Dendritic cell treated with granulocyte-macrophage colony-stimulating factor and Interleukin-4, amounts not matched to agents 40 ng/mL and 50 ng/mL, for 4 days (primary cell): ENCODE measurements around the gene ZNF2.
"Not testable (repeated sequence)": the region's sequence is repeated elsewhere in the genome, so short reads cannot be mapped to it uniquely, and the experiment has no call there.

Experiments used
- H3K27ac Mint-ChIP-seq: one replicate; pipeline ENCODE4 v1.8.0; 2022; ENCODE audit warnings: mild to moderate bottlenecking, mixed read lengths
- H3K27me3 Mint-ChIP-seq: one replicate; pipeline ENCODE4 v1.8.0; 2022; ENCODE audit warnings: mild to moderate bottlenecking, mixed read lengths
- H3K36me3 Mint-ChIP-seq: one replicate; pipeline ENCODE4 v1.8.0; 2022; ENCODE audit warnings: low read depth, mixed read lengths
- H3K4me1 Mint-ChIP-seq: one replicate; pipeline ENCODE4 v1.8.0; 2022; ENCODE audit warnings: low read depth, mixed read lengths
- H3K4me3 Mint-ChIP-seq: one replicate; pipeline ENCODE4 v1.8.0; 2022; ENCODE audit warnings: mild to moderate bottlenecking, moderate library complexity, mixed read lengths
- H3K9me3 Mint-ChIP-seq: one replicate; pipeline ENCODE4 v1.8.0; 2022; ENCODE audit warnings: mixed read lengths
- intact Hi-C: fragments of 100-400 bp; cut with micrococcal nuclease; formaldehyde crosslinking; loops from one replicate; pipeline ENCODE4 v1.15.0; 2022

Gene ZNF2

GRCh38 chr2:95171902-95172301 is 6.3 kb downstream of the ZNF2 start:
- peaks cover under 1% of the 10 kb centered on the region for H3K4me1 Mint-ChIP-seq
- no peaks in the 10 kb centered on the region for H3K27me3 Mint-ChIP-seq
- H3K36me3 Mint-ChIP-seq, result peaks cover 31% of the 10 kb centered on the region
- no peak overlapping the region for H3K27ac Mint-ChIP-seq
- H3K9me3 Mint-ChIP-seq, result peaks cover 37% of the 10 kb centered on the region
- H3K4me3 Mint-ChIP-seq, result no peak overlapping the region
- intact Hi-C loops, result no loop called here

- Mint-ChIP-seq H3K36me3 (peaks cover 46% of the 10 kb centered on the region), H3K27me3 (no peaks in the 10 kb centered on the region), H3K27ac (no peak overlapping the region), H3K4me3 (no peak overlapping the region), H3K4me1 (no peaks in the 10 kb centered on the region), H3K9me3 (peaks cover 54% of the 10 kb centered on the region)
- intact Hi-C loops, result no loop called here
Observed at GRCh38 chr2:95174031-95174542, 8.5 kb downstream of the ZNF2 start.

GRCh38 chr2:95179451-95179850 is 13.8 kb downstream of the ZNF2 start:
- H3K4me3 Mint-ChIP-seq, result no peak overlapping the region
- H3K27me3 Mint-ChIP-seq, result no peaks in the 10 kb centered on the region
- intact Hi-C loops, result no loop called here
- peaks cover 88% of the 10 kb centered on the region for H3K36me3 Mint-ChIP-seq
- no peak overlapping the region for H3K27ac Mint-ChIP-seq
- H3K4me1 Mint-ChIP-seq, result no peaks in the 10 kb centered on the region
- H3K9me3 Mint-ChIP-seq, result peaks cover 93% of the 10 kb centered on the region

- Mint-ChIP-seq H3K4me1 (no peaks in the 10 kb centered on the region), H3K9me3 (peaks cover 86% of the 10 kb centered on the region), H3K27me3 (no peaks in the 10 kb centered on the region), H3K4me3 (no peak overlapping the region), H3K36me3 (peaks cover 68% of the 10 kb centered on the region), H3K27ac (no peak overlapping the region)
- intact Hi-C loops, result no loop called here
Observed at GRCh38 chr2:95181774-95182173, 16.2 kb downstream of the ZNF2 start.

GRCh38 chr2:95185197-95185596 is 19.6 kb downstream of the ZNF2 start:
- Mint-ChIP-seq H3K27me3 (peaks cover 2% of the 10 kb centered on the region), H3K36me3 (peaks cover 35% of the 10 kb centered on the region), H3K27ac (no peak overlapping the region), H3K4me3 (no peak overlapping the region), H3K4me1 (no peaks in the 10 kb centered on the region), H3K9me3 (peaks cover 57% of the 10 kb centered on the region)
- intact Hi-C loops, result no loop called here

GRCh38 chr2:95185973-95186372 is 20.4 kb downstream of the ZNF2 start:
- H3K27me3 Mint-ChIP-seq, result peaks cover 2% of the 10 kb centered on the region
- H3K4me1 Mint-ChIP-seq, result no peaks in the 10 kb centered on the region
- no peak overlapping the region for H3K4me3 Mint-ChIP-seq
- H3K27ac Mint-ChIP-seq, result no peak overlapping the region
- H3K36me3 Mint-ChIP-seq, result peaks cover 28% of the 10 kb centered on the region
- peaks cover 49% of the 10 kb centered on the region for H3K9me3 Mint-ChIP-seq
- intact Hi-C loops, result no loop called here

GRCh38 chr2:95192956-95193355 is 27.3 kb downstream of the ZNF2 start:
- H3K4me3 Mint-ChIP-seq, intact Hi-C loops, H3K27ac Mint-ChIP-seq, H3K4me1 Mint-ChIP-seq, H3K27me3 Mint-ChIP-seq, H3K36me3 Mint-ChIP-seq, H3K9me3 Mint-ChIP-seq: not testable (repeated sequence)

GRCh38 chr2:95203911-95204310 is 38.3 kb downstream of the ZNF2 start:
- peaks cover 21% of the 10 kb centered on the region for H3K9me3 Mint-ChIP-seq
- no peak overlapping the region for H3K27ac Mint-ChIP-seq
- H3K27me3 Mint-ChIP-seq, result peaks cover 6% of the 10 kb centered on the region
- peaks cover 13% of the 10 kb centered on the region for H3K36me3 Mint-ChIP-seq
- H3K4me1 Mint-ChIP-seq, result peaks cover 12% of the 10 kb centered on the region
- intact Hi-C loops, result no loop called here
- no peak overlapping the region for H3K4me3 Mint-ChIP-seq

- H3K27ac Mint-ChIP-seq, result no peak overlapping the region
- H3K4me1 Mint-ChIP-seq, result peaks cover 12% of the 10 kb centered on the region
- intact Hi-C loops, result no loop called here
- peaks cover 26% of the 10 kb centered on the region for H3K9me3 Mint-ChIP-seq
- peaks cover 6% of the 10 kb centered on the region for H3K27me3 Mint-ChIP-seq
- H3K36me3 Mint-ChIP-seq, result peaks cover 18% of the 10 kb centered on the region
- no peak overlapping the region for H3K4me3 Mint-ChIP-seq
Observed at GRCh38 chr2:95204396-95204795, 38.8 kb downstream of the ZNF2 start.

GRCh38 chr2:95206096-95206495 is 40.5 kb downstream of the ZNF2 start:
- peaks cover 35% of the 10 kb centered on the region for H3K9me3 Mint-ChIP-seq
- no peak overlapping the region for H3K27ac Mint-ChIP-seq
- no peak overlapping the region for H3K4me3 Mint-ChIP-seq
- intact Hi-C loops, result no loop called here
- H3K36me3 Mint-ChIP-seq, result peaks cover 32% of the 10 kb centered on the region
- H3K4me1 Mint-ChIP-seq, result peaks cover 12% of the 10 kb centered on the region
- H3K27me3 Mint-ChIP-seq, result peaks cover 6% of the 10 kb centered on the region

- Mint-ChIP-seq H3K9me3 (peaks cover 44% of the 10 kb centered on the region), H3K27ac (peak within 1 kb of the TSS; percentile 91), H3K4me3 (peak within 1 kb of the TSS; percentile 90), H3K4me1 (peaks cover 12% of the 10 kb centered on the region), H3K27me3 (peaks cover 6% of the 10 kb centered on the region), H3K36me3 (peaks cover 45% of the 10 kb centered on the region)
- intact Hi-C loops, result loop anchor here (1.0 kb wide), 2 partner anchors 42 to 86 kb away; partner anchors contain the start of genes MRPS5 and ZNF2
Observed at GRCh38 chr2:95207111-95207961, 41.7 kb downstream of the ZNF2 start, which contains the start of gene ZNF892. TSS of gene ZNF892 (plus strand) at chr2:95207521. CDS start at chr2:95207816, 295 bp downstream.

- H3K27ac Mint-ChIP-seq, result peak overlapping the region; percentile 91
- H3K9me3 Mint-ChIP-seq, result peaks cover 51% of the 10 kb centered on the region
- peak overlapping the region; percentile 90 for H3K4me3 Mint-ChIP-seq
- H3K4me1 Mint-ChIP-seq, result peaks cover 12% of the 10 kb centered on the region
- H3K27me3 Mint-ChIP-seq, result peaks cover 6% of the 10 kb centered on the region
- H3K36me3 Mint-ChIP-seq, result peaks cover 53% of the 10 kb centered on the region
- intact Hi-C loops, result no loop called here
Observed at GRCh38 chr2:95208106-95208505, 42.5 kb downstream of the ZNF2 start.

- Mint-ChIP-seq H3K4me3 (no peak overlapping the region), H3K36me3 (peaks cover 72% of the 10 kb centered on the region), H3K27ac (no peak overlapping the region), H3K27me3 (no peaks in the 10 kb centered on the region), H3K9me3 (peaks cover 100% of the 10 kb centered on the region), H3K4me1 (no peaks in the 10 kb centered on the region)
- intact Hi-C loops, result no loop called here
Observed at GRCh38 chr2:95215018-95215612, 49.5 kb downstream of the ZNF2 start.

- Mint-ChIP-seq H3K4me1 (no peaks in the 10 kb centered on the region), H3K36me3 (peaks cover 19% of the 10 kb centered on the region), H3K27ac (no peak overlapping the region), H3K27me3 (no peaks in the 10 kb centered on the region), H3K9me3 (peaks cover 92% of the 10 kb centered on the region), H3K4me3 (no peak overlapping the region)
- intact Hi-C loops, result no loop called here
Observed at GRCh38 chr2:95220449-95220848, 54.8 kb downstream of the ZNF2 start.
